ENCODE data around the gene PLEK.
"Not testable (repeated sequence)": the region's sequence is repeated elsewhere in the genome, so short reads cannot be mapped to it uniquely, and the experiment has no call there.

DNA sequence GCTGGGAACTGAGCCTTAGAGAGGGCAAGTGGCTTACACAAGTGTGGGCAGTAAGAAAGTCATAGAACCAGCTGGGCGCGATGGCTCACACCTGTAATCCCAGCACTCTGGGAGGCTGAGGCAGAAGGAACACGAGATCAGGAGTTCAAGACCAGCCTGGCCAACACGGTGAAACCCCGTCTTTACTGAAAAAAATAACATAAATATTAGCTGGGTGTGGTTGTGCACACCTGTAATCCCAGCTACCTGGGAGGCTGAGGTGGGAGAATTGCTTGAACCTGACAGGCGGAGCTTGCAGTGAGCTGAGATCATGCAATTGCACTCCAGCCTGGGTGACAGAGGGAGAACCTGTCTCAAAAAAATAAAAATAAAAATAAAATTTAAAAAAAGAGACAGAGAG is 13.7 kb downstream of the PLEK start:
- TF ChIP-seq CTCF, POLR2A, POLR2AphosphoS5 (IDR thresholded peaks at IDR 0.05): not testable (repeated sequence)
